PC-3 (cell line): ENCODE measurements around the gene LRRFIP1.

Source experiments
- EZH2 ChIP-seq: fragments of 300-600 bp; sonication (generic); IDR thresholded peaks from one replicate; pipeline ENCODE4 v1.6.1; 2017; ENCODE audit warnings: antibody characterized with exemption, mild to moderate bottlenecking, low read length; ENCODE audit not compliant: unreplicated experiment
- EZH2phosphoT487 ChIP-seq: fragments of 300-600 bp; sonication (generic); IDR thresholded peaks from 2 replicates; pipeline ENCODE4 v1.6.1; 2018; ENCODE audit warnings: mild to moderate bottlenecking, antibody characterized with exemption, low read length, borderline replicate concordance
- TF ChIP-seq, protein P1 (sequence below): fragments of 300-600 bp; sonication (generic); conservative IDR thresholded peaks from 2 replicates; pipeline ENCODE4 v1.5.1; 2017; ENCODE audit warnings: antibody characterized with exemption, low read depth, mild to moderate bottlenecking, low read length

DNA sequence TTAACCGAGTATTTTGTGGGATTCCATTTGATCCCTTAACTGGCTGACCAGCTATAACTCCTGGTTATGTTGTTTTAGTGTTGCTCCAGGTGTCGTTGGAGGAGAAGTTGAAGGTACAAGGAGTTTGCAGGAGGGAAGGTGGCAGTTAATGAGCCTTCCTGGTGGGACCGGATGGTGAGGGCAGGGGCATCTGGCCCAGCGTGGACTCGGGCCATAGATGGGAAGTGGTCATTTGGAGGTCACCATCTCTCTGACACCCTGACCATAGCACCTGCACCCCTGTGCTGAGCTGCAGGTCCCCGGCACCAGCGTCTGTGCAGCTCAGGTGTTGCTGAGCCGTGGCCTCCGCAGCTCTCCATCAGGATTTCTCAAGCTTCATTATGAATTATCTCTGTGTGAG lies 119.8 kb downstream of the LRRFIP1 start:
- TF ChIP-seq, protein P1, sequence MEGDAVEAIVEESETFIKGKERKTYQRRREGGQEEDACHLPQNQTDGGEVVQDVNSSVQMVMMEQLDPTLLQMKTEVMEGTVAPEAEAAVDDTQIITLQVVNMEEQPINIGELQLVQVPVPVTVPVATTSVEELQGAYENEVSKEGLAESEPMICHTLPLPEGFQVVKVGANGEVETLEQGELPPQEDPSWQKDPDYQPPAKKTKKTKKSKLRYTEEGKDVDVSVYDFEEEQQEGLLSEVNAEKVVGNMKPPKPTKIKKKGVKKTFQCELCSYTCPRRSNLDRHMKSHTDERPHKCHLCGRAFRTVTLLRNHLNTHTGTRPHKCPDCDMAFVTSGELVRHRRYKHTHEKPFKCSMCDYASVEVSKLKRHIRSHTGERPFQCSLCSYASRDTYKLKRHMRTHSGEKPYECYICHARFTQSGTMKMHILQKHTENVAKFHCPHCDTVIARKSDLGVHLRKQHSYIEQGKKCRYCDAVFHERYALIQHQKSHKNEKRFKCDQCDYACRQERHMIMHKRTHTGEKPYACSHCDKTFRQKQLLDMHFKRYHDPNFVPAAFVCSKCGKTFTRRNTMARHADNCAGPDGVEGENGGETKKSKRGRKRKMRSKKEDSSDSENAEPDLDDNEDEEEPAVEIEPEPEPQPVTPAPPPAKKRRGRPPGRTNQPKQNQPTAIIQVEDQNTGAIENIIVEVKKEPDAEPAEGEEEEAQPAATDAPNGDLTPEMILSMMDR: no peak
- no peak for TF ChIP-seq EZH2phosphoT487
- TF ChIP-seq EZH2: no peak
